T follicular helper cell (primary cell): ENCODE results near the gene SCAI.
"Not testable (repeated sequence)": the region's sequence is repeated elsewhere in the genome, so short reads cannot be mapped to it uniquely, and the experiment has no call there.

Experiments
- DNase-seq: peaks from one replicate; pipeline ENCODE4 v3.0.0-alpha.2; 2020; ENCODE audit warnings: low read depth

Gene SCAI

GRCh38 chr9:124947727-124948391, 195.5 kb downstream of the SCAI start:
- DNase-seq = no peak

GRCh38 chr9:124946167-124946566, 197.2 kb downstream of the SCAI start:
- DNase-seq = no peak

GRCh38 chr9:124941679-124942561, 201.4 kb downstream of the SCAI start:
- peak; percentile 49 for DNase-seq

- DNase-seq = peak; percentile 92
Measured at GRCh38 chr9:124940894-124941678, 202.2 kb downstream of the SCAI start, which contains the start of gene GOLGA1. Gene GOLGA1, minus strand, starts transcription at chr9:124941083. Its CDS starts 2,372 bp downstream, at chr9:124938711.

GRCh38 chr9:124940521-124940893, 202.8 kb downstream of the SCAI start:
- no peak for DNase-seq

- DNase-seq = no peak
Measured at GRCh38 chr9:124939944-124940343, 203.4 kb downstream of the SCAI start.

GRCh38 chr9:124934290-124934689, 209.0 kb downstream of the SCAI start:
- no peak for DNase-seq

- DNase-seq = no peak
Measured at GRCh38 chr9:124932333-124932732, 211.0 kb downstream of the SCAI start.

GRCh38 chr9:124929464-124929863, 213.9 kb downstream of the SCAI start:
- DNase-seq = no peak

GRCh38 chr9:124928116-124928515, 215.2 kb downstream of the SCAI start:
- DNase-seq = no peak

GRCh38 chr9:124920394-124920793, 222.9 kb downstream of the SCAI start:
- DNase-seq = not testable (repeated sequence)

- no peak for DNase-seq
Measured at GRCh38 chr9:124914753-124915405, 228.4 kb downstream of the SCAI start.

GRCh38 chr9:124913378-124913777, 229.9 kb downstream of the SCAI start:
- DNase-seq = no peak

- no peak for DNase-seq
Measured at GRCh38 chr9:124911766-124912165, 231.6 kb downstream of the SCAI start.

GRCh38 chr9:124908098-124908497, 235.2 kb downstream of the SCAI start:
- no peak for DNase-seq

GRCh38 chr9:124906966-124907365, 236.4 kb downstream of the SCAI start:
- DNase-seq = no peak

- DNase-seq = no peak
Measured at GRCh38 chr9:124899845-124900244, 243.5 kb downstream of the SCAI start.

- no peak for DNase-seq
Measured at GRCh38 chr9:124897570-124898460, 245.5 kb downstream of the SCAI start.

- DNase-seq = peak; percentile 12
Measured at GRCh38 chr9:124894741-124895170, 248.6 kb downstream of the SCAI start.

- DNase-seq = no peak
Measured at GRCh38 chr9:124894035-124894740, 249.1 kb downstream of the SCAI start.
